Subcutaneous adipose tissue (tissue), 4 donors: ENCODE results near the gene DMPK. TPM values are rescaled to one million over a fixed set of nuclear protein-coding genes. Genes with fewer than 3 reads are reported as not detected.

ENCODE experiments used
- CTCF ChIP-seq: fragments of 450-650 bp; IDR thresholded peaks from one replicate; pipeline ENCODE4 v1.5.1; 2016; ENCODE audit warnings: low read depth, mild to moderate bottlenecking, control low read depth, antibody characterized with exemption, moderate library complexity
- total RNA-seq, 4 donors: library from RNA; depleted of rRNA; stranded (reverse); fragments of >200 nt; gene quantifications; one replicate each; pipeline ENCODE4 v1.1.0, GENCODE V29; 2016

DMPK gene
- total RNA-seq, 4 donors from 2014 or later, result 7.0 to 39.2 (median 18.6) TPM

- TF ChIP-seq CTCF, result no peak
Observed at GRCh38 chr19:45757695-45758094, 24.6 kb downstream of the DMPK start.

- no peak for TF ChIP-seq CTCF
Observed at GRCh38 chr19:45754323-45754722, 28.0 kb downstream of the DMPK start.

GRCh38 chr19:45753548-45753947, 28.7 kb downstream of the DMPK start:
- TF ChIP-seq CTCF, result no peak

- TF ChIP-seq CTCF, result no peak
Observed at GRCh38 chr19:45752639-45753038, 29.7 kb downstream of the DMPK start.

- TF ChIP-seq CTCF, result no peak
Observed at GRCh38 chr19:45747513-45747912, 34.8 kb downstream of the DMPK start.

GRCh38 chr19:45746866-45747265, 35.4 kb downstream of the DMPK start:
- no peak for TF ChIP-seq CTCF

- TF ChIP-seq CTCF, result no peak
Observed at GRCh38 chr19:45745606-45746005, 36.7 kb downstream of the DMPK start.
